Ishikawa (cell line): ENCODE measurements around the gene SLC25A23.

Experiments
- CEBPB ChIP-seq: IDR thresholded peaks from 2 replicates; pipeline ENCODE4 v1.6.1; 2012
- CREB1 ChIP-seq: IDR thresholded peaks from 2 replicates; pipeline ENCODE4 v1.6.1; 2012; ENCODE audit warnings: low read depth
- EGR1 ChIP-seq: IDR thresholded peaks from 2 replicates; pipeline ENCODE4 v1.6.1; 2012
- EP300 ChIP-seq: IDR thresholded peaks from 2 replicates; pipeline ENCODE4 v1.6.1; 2012; ENCODE audit warnings: borderline replicate concordance
- FOXM1 ChIP-seq: IDR thresholded peaks from 2 replicates; pipeline ENCODE4 v1.6.1; 2012; ENCODE audit warnings: low read depth, borderline replicate concordance
- NFIC ChIP-seq: IDR thresholded peaks from 2 replicates; pipeline ENCODE4 v1.6.1; 2012
- RAD21 ChIP-seq: IDR thresholded peaks from 2 replicates; pipeline ENCODE4 v1.6.1; 2012; ENCODE audit warnings: low read depth
- REST ChIP-seq: IDR thresholded peaks from 2 replicates; pipeline ENCODE4 v1.6.1; 2012; ENCODE audit warnings: low read depth, mild to moderate bottlenecking
- TAF1 ChIP-seq: IDR thresholded peaks from 2 replicates; pipeline ENCODE4 v1.6.1; 2012; ENCODE audit warnings: low read depth, mild to moderate bottlenecking
- TCF12 ChIP-seq: IDR thresholded peaks from 2 replicates; pipeline ENCODE4 v1.6.1; 2012; ENCODE audit warnings: low read depth
- TEAD4 ChIP-seq: IDR thresholded peaks from 2 replicates; pipeline ENCODE4 v1.6.1; 2012
- USF1 ChIP-seq: IDR thresholded peaks from 2 replicates; pipeline ENCODE4 v1.6.1; 2012
- YY1 ChIP-seq: IDR thresholded peaks from 2 replicates; pipeline ENCODE4 v1.6.1; 2012; ENCODE audit warnings: low read depth
- ZBTB7A ChIP-seq: IDR thresholded peaks from 2 replicates; pipeline ENCODE4 v1.6.1; 2012; ENCODE audit warnings: low read depth
- TF ChIP-seq, protein P1 (sequence below): IDR thresholded peaks from 2 replicates; pipeline ENCODE4 v1.6.1; 2012

Gene SLC25A23

DNA sequence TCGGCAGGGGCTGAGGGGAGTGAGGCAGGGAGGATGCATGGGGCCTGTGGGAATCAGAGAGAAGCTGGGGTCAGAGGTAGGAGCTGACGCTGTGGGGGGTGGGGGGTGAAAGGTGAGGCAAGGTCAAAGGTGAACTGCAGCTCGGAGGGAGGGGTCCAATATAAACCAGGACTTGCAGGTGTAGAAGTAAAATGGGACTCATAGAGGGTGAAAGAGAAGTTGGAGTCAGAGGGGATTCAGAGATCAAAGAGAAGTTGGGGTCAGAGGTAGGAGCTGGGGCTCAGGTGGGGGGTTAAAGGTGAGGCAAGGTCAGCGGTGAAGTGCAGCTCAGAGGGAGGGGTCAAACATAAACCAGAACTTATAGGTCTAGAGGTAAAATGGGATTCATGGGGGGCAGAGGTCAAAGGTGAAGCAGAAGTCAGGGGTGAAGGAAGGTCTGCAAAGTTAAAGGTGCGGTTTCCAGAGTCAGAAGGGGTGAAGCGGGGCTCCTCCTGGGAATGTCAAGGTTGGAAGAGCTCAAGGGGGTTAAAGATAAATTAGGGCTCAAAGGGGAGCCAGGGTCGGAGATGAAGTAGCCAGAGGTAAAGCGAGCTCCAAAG lies 34.9 kb upstream of the SLC25A23 start:
- TF ChIP-seq YY1 = no peak
- TF ChIP-seq EP300 = no peak
- no peak for TF ChIP-seq ZBTB7A
- no peak for TF ChIP-seq TAF1
- no peak for TF ChIP-seq CREB1
- no peak for TF ChIP-seq FOXM1

DNA sequence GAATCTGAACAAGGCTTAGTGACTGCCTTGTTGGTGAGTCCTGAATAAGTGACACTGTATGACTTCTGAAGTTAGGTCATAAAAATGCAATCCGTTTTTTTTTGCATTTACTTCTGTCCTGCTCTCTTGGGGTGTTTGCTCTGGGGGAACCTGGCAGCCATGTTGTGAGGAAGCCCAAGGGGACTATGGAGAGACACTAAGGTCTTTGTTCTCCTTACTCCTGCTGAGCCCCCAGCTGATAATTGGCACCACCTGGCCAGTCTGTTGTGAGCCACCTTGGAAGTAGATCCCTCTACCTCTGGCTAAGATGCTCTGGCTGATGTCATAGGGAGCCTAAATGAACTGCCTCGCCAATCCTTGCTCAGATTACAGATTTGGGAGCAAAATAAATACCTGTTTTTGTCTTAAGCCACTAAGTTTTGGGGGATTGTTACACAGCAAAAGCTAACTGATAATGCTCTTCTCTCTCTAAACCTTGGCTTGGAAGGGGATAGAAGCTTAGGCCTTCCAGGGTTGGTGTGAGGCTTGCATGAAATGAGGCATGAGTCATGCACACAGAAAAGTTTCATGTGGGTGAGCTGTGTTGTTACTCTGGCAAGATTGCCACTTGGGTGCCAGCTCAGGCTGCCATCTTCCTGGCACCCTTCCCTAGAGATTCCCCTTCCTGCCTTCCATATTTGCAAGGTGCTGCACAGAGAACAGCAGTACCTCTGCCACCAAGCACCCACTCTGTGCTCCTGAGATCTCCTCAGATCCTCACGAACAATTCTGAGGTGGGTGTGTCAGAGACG lies 32.4 kb upstream of the SLC25A23 start:
- no peak for TF ChIP-seq CREB1
- no peak for TF ChIP-seq CEBPB
- TF ChIP-seq TAF1 = no peak
- no peak for TF ChIP-seq RAD21
- TF ChIP-seq EGR1 = no peak
- TF ChIP-seq ZBTB7A = no peak
- no peak for TF ChIP-seq NFIC
- no peak for TF ChIP-seq USF1
- TF ChIP-seq, protein P1, sequence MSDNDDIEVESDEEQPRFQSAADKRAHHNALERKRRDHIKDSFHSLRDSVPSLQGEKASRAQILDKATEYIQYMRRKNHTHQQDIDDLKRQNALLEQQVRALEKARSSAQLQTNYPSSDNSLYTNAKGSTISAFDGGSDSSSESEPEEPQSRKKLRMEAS = no peak
- no peak for TF ChIP-seq TCF12
- TF ChIP-seq TEAD4 = no peak
- no peak for TF ChIP-seq YY1
- TF ChIP-seq EP300 = no peak
- TF ChIP-seq REST = no peak
- TF ChIP-seq FOXM1 = no peak

DNA sequence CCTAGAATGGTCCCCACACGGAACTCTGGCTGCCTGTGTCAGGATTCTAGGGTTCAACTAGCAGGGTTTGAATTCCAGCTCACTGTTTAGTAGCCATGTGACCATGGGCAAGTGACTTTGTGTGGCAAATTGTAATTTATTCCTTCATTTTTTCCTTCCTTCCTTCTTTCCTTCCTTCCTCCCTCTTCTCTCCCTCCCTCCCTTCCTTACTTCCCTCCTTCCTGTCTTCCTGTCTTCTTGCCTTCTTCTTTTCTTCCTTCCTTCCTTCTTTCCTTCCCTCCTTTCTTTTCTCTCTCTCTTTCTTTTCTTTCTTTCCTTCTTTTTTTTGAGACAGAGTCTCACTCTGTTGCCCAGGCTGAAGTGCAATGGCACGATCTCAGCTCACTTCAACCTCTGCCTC lies 30.5 kb upstream of the SLC25A23 start:
- TF ChIP-seq, protein P1 = no peak
- TF ChIP-seq REST (no peak), ZBTB7A (no peak), CEBPB (no peak), EP300 (no peak), USF1 (no peak), CREB1 (no peak), TAF1 (no peak), RAD21 (no peak), NFIC (no peak), FOXM1 (no peak), TEAD4 (no peak), TCF12 (no peak), EGR1 (no peak), YY1 (no peak)

- no peak for TF ChIP-seq EP300
- TF ChIP-seq CEBPB = no peak
- TF ChIP-seq TAF1 = no peak
- TF ChIP-seq, protein P1 = no peak
- TF ChIP-seq CREB1 = no peak
- TF ChIP-seq USF1 = no peak
- TF ChIP-seq FOXM1 = no peak
- TF ChIP-seq TCF12 = no peak
- TF ChIP-seq YY1 = no peak
- no peak for TF ChIP-seq REST
- no peak for TF ChIP-seq NFIC
- no peak for TF ChIP-seq TEAD4
- no peak for TF ChIP-seq RAD21
- TF ChIP-seq ZBTB7A = no peak
Observed at GRCh38 chr19:6489278-6490061, 29.9 kb upstream of the SLC25A23 start.
